B cell (primary cell): ENCODE results near the gene DRP2.

ENCODE experiments used
- CTCF ChIP-seq: fragments of 200-600 bp; IDR thresholded peaks from one replicate; pipeline ENCODE4 v1.8.0; 2022; ENCODE audit warnings: antibody characterized with exemption, mild to moderate bottlenecking
- EZH2 ChIP-seq: IDR thresholded peaks from 2 replicates; pipeline ENCODE4 v1.6.1; 2012; ENCODE audit warnings: borderline replicate concordance, low read depth, mild to moderate bottlenecking, moderate library complexity, low read length; ENCODE audit not compliant: insufficient read depth, poor library complexity, severe bottlenecking

- peak; percentile 60 for TF ChIP-seq CTCF
- TF ChIP-seq EZH2: no peak
These were observed 13.1 kb upstream of the DRP2 start for GRCh38 chrX:101206471-101206870.
